ENCODE data around the gene KIAA1549. TPM values are rescaled to one million over a fixed set of nuclear protein-coding genes. Genes with fewer than 3 reads are reported as not detected.
"Not testable (repeated sequence)": the region's sequence is repeated elsewhere in the genome, so short reads cannot be mapped to it uniquely, and the experiment has no call there.

KIAA1549 gene
- polyA plus RNA-seq, 1 experiment: 2.5 TPM

- CTCF ChIA-PET: no interaction called here
- Histone ChIP-seq H3K27me3 (ENCODE audit: control insufficient read depth, insufficient read depth, low read length) (no peaks in the 10 kb centered on the region), H3K36me3 (ENCODE audit: control insufficient read depth, insufficient read depth, low read length) (no peaks in the 10 kb centered on the region), H3K4me3 (ENCODE audit: low read depth, low read length) (no peak overlapping the region)
- no peak for DNase-seq (ENCODE audit: low read depth)
- no peak for TF ChIP-seq CTCF (IDR thresholded peaks at IDR 0.05; ENCODE audit: insufficient read depth, low read depth, low read length)
- POLR2A ChIA-PET: no interaction called here
Measured at GRCh38 chr7:138821912-138822311, 159.3 kb downstream of the KIAA1549 start.

- no peak for TF ChIP-seq CTCF (IDR thresholded peaks at IDR 0.05; ENCODE audit: insufficient read depth, low read depth, low read length)
- DNase-seq (ENCODE audit: low read depth): no peak
- ChIA-PET CTCF (no interaction called here), POLR2A (no interaction called here)
- Histone ChIP-seq H3K36me3 (ENCODE audit: control insufficient read depth, insufficient read depth, low read length) (no peaks in the 10 kb centered on the region), H3K27me3 (ENCODE audit: control insufficient read depth, insufficient read depth, low read length) (no peaks in the 10 kb centered on the region), H3K4me3 (ENCODE audit: low read depth, low read length) (no peak overlapping the region)
Measured at GRCh38 chr7:138819625-138820024, 161.6 kb downstream of the KIAA1549 start.

- no peak for TF ChIP-seq CTCF (IDR thresholded peaks at IDR 0.05; ENCODE audit: insufficient read depth, low read depth, low read length)
- POLR2A ChIA-PET: no interaction called here
- Histone ChIP-seq H3K4me3 (ENCODE audit: low read depth, low read length) (no peak overlapping the region), H3K36me3 (ENCODE audit: control insufficient read depth, insufficient read depth, low read length) (no peaks in the 10 kb centered on the region), H3K27me3 (ENCODE audit: control insufficient read depth, insufficient read depth, low read length) (no peaks in the 10 kb centered on the region)
- no peak for DNase-seq (ENCODE audit: low read depth)
- CTCF ChIA-PET: no interaction called here
Measured at GRCh38 chr7:138816650-138817049, 164.5 kb downstream of the KIAA1549 start.

- no peak for DNase-seq (ENCODE audit: low read depth)
- H3K4me3 ChIP-seq (ENCODE audit: low read depth, low read length): no peak overlapping the region
- no peaks in the 10 kb centered on the region for H3K36me3 ChIP-seq (ENCODE audit: control insufficient read depth, insufficient read depth, low read length)
- H3K27me3 ChIP-seq (ENCODE audit: control insufficient read depth, insufficient read depth, low read length): no peaks in the 10 kb centered on the region
- ChIA-PET POLR2A (no interaction called here), CTCF (no interaction called here)
- TF ChIP-seq CTCF (IDR thresholded peaks at IDR 0.05; ENCODE audit: insufficient read depth, low read depth, low read length): no peak
Measured at GRCh38 chr7:138814816-138815332, 166.3 kb downstream of the KIAA1549 start.

GRCh38 chr7:138813945-138814344, 167.2 kb downstream of the KIAA1549 start:
- Histone ChIP-seq H3K27me3 (ENCODE audit: control insufficient read depth, insufficient read depth, low read length) (no peaks in the 10 kb centered on the region), H3K36me3 (ENCODE audit: control insufficient read depth, insufficient read depth, low read length) (no peaks in the 10 kb centered on the region), H3K4me3 (ENCODE audit: low read depth, low read length) (no peak overlapping the region)
- no peak for TF ChIP-seq CTCF (IDR thresholded peaks at IDR 0.05; ENCODE audit: insufficient read depth, low read depth, low read length)
- POLR2A ChIA-PET: no interaction called here
- CTCF ChIA-PET: no interaction called here
- DNase-seq (ENCODE audit: low read depth): no peak

GRCh38 chr7:138811327-138811726, 169.9 kb downstream of the KIAA1549 start:
- H3K4me3 ChIP-seq (ENCODE audit: low read depth, low read length); POLR2A ChIA-PET; H3K27me3 ChIP-seq (ENCODE audit: control insufficient read depth, insufficient read depth, low read length): not testable (repeated sequence)

More at GRCh38 chr7:138811327-138811726, 169.9 kb downstream of the KIAA1549 start:
- DNase-seq (ENCODE audit: low read depth); CTCF ChIA-PET; H3K36me3 ChIP-seq (ENCODE audit: control insufficient read depth, insufficient read depth, low read length): not testable (repeated sequence)
